ENCODE results near the gene XIRP1.

The XIRP1 gene

DNA sequence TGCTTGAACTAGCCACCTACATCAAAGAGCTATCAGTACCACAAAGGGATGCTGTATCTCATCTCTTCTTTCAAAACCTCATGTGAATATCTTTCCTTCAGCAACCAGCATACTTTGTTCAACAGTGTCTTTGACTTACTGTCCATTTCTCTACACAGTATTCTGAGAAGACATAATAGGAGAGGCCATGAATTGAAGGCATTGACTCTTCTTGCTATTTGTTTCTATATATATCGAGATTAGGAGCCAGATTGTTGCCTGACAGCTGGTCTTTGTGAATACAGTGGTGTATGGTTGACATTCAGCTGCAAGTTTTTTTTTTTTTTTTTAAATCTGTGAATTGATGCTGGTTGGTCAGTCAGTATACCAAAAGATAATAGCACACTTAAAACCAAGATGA lies 26.9 kb downstream of the XIRP1 start:
- no peak for DNase-seq (ENCODE audit: low read depth)

DNA sequence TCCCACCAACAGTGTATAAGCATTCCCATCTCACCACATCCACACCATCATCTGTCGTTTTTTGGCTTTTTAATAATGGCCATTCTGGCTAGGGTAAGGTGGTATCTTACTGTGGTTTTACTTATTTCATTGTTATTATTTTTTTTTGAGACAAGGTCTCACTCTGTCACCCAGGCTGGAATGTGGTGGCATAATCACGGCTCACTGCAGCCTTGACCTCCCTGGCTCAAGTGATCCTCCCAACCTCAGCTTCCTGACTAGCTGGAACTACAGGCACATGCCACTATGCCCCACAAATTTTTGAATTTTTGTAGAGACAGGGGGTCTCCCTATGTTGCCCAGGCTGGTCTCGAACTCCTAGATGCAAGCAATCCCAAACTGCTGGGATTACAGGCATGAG lies 28.0 kb downstream of the XIRP1 start:
- no peak for DNase-seq (ENCODE audit: low read depth)

DNA sequence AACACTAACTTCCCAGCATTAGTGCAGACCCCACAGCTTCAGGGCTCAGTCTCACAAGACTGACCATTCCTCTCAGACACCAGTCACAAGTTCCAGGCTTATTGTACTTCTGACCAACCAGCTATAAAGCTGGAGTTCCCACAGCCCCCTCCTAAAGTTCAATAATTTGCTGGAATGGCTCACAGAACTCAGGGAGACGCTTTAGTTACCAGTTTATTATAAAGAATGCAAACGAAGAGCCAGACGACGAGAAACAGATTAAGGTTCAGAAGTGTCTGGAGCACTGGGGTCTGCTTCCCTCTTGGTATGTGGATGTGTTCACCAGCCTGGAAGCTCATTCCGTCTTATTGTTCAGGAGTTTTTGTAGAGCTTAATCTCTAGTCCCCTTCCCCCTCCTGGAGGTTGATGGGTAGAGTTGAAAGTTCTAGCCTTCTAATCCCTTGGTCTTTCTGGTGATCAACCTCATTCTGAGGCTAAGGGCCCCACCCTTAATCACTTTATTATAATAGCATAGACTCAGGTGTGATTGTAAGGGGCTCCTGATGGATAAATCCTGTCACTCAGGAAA lies 34.2 kb downstream of the XIRP1 start:
- DNase-seq (ENCODE audit: low read depth) = no peak

DNA sequence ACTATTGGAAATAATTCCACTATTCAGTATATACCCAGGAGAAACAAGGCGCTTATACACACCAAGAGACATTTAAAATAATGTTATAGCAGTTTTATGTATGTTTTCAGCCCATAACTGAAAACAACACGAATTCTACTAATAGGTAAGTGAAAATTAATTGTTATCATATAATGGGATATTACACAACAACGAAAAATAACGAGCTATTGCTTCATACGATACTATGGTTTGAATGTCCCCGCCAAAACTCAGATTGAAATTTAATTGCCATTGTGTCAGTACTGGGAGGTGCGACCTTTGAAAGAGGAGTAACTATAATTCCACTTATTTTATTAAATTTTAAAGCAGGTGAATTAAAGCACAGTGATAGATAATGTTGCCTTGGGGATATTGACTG lies 35.0 kb downstream of the XIRP1 start:
- DNase-seq (ENCODE audit: low read depth) = no peak

DNA sequence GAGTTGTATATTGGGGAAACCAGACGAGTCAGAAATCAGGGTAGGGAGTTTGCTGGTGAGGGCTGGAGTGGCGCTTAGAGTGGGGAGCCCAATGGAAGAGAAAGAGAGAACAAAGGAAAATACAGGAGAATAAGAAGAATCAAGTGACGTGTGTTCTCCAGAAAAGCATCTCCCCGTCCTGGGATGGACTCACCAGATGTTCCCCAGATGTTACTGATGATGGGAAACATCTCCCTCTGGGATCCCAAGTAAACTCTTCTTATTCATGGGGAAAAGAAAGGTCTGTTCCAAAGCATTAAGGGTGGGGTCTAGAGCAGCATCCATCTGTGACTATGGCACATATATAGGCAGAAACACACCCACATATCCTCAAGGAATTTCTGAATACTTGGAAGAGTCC lies 36.0 kb downstream of the XIRP1 start:
- no peak for DNase-seq (ENCODE audit: low read depth)

DNA sequence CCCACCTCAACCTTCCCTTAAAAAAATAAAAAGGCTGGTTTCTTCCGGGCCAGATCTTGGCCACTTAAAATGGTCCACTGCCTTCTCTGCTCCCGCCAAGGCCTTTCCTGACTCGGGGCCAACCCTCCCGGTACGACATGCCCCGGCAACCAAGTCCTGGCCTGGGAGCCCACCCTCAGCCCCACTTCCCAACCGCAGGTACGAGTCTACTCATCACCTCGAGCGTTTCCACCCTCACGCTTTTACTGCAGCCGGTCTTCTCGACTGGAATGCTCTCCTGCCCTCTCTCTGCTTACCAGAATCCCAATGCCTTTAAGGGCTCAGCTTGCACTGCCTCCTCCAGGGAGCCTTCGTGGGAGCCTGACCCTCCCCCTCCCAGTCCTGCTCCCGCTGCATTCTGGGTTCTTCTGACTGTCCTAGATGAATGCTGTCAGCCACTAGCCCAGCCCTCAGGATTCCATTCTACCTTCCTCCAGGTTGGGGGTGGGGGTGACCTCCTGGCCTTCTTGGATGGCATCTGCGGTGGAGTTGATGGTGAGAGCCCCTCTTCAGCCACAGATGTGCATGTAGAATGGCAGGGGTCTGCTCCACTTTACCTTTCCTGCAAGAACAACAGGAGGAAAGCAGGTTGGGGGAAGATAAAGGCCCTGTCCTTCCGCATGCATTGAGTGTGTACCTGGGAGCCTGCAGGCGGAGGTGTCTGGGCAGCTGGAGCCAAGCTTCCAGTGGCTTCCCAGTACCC lies 37.9 kb downstream of the XIRP1 start:
- DNase-seq (ENCODE audit: low read depth) = no peak

DNA sequence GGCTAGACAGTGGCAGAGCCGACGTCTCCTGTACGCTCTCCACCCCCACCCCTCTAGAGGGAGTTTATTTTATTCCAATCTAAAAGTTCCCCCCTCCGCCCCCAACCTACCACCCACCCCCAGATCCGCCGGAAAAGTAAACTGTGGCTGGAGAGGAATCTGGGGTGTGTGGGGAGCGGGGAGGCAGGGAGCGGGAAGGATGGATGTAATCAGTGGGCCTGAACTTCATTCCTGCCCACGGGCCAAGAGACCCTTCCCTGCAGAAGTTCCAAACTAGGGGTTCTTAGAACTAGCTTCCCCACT lies 38.5 kb downstream of the XIRP1 start:
- no peak for DNase-seq (ENCODE audit: low read depth)

DNA sequence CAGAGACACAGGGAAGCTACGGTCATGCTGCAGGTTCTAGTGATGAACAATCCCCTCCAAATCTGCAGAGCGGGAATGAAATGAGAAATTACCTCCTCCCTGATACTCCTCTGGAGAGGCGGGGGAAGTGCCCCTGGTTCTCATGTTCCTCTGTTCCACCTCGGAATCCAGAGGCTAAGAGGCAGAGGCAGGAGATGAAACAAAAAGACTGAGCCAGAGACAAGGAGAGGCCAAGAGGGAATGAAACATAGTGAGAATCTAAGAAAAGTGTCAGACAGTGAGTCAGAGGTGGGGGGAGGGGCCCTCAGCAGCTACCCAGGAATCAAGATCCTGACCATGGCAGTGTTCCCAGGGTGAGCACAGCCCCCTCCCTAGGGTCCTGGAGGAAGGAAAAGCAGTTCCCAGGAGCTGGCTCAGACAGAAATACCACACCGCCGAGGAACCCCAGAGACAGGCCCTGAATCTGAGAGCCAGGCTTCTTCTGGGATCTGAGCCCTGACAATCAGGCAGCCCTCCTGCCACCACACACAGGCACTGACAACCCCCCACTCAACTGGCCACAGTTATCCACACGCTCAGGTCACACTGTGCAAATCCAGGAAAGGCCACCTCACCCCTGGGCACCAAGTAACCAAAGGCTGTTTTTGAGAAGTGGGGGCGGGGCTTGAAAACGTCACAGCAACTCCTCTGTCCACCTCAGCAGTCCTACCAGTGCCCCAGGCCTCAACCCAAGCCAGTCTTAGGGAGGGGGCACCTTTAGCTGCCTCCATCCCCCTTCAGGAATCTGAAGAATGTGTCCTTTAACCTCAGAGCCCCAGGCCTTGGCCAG lies 41.4 kb downstream of the XIRP1 start:
- no peak for DNase-seq (ENCODE audit: low read depth)

DNA sequence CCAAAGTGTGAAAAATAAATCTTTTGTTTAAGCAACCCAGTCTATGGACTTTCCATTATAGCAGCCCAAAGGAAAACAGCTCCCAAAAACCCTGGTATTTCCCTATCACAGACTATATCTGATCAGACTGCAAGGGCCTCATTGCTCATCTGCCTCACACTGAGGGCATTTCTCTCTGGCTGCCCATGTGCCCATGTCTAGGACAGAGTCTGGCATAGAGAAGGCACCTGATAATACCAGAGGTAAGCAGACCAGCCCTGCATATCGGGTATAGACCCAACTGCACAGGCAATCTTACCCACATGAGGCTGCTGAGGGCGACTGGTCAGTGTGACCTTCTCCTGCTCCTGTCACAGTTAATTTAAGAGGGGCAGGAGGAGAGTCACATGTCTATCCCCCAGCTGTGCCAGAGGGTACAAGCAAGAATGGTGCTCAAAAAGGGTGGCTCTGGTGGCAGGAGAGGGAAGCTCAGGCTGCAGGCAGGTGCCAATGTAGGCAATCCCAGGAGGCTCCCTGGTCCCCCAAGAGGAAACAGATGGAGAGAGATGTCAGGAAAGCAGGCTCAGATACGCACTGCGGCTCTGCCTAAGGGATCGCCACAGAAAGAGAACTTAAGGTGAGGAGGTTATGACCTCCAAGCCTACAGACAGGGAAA lies 42.1 kb downstream of the XIRP1 start:
- DNase-seq (ENCODE audit: low read depth) = no peak

DNA sequence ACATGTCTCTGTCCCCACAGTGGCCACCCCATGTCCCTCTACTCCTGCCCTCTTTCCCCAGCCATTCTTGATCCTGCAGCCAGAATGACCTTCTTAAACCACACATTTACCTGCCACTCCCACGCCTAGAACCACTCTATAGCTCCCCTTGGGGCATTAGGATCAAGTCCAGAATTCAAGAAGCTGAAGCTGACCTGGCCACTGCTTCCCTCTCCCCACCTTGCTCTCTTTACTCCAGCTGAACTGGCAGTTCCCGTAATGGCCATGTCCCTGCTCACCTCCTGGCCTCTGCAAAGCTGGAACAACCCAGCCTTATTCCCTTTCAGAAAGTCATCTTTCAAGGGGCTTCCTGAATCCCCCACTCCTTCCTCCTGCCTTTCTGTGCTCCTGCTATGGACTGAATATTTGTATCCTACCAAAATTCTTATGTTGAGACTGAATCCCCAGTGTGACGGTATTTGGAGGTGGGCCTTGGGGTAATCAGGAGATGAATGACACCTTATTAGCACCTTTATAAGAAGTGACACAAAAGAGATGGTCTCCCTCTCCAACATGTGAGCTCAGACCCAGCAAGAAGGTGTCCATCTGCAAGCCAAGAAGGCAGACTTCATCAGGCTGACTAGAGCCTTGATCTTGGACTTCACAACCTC lies 42.8 kb downstream of the XIRP1 start:
- DNase-seq (ENCODE audit: low read depth) = no peak

DNA sequence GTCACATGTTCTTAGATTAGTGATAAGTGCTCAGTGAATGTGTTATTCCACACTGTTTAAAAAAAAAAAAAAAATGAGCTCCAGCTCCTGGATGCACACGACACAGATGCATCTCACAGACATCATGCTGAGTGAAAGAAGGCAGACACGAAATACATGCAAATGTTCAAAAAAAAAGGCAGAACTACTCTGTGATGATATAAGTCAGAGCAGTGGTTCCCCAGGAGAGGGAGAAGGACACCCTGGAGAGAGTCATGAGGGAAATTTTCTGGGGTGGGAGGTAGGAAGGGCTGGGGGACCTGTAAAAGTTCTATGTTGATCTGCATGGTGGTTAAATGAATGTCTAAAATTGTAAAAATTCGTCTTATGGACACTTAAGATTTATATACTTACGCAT lies 43.3 kb downstream of the XIRP1 start:
- DNase-seq (ENCODE audit: low read depth) = no peak

DNA sequence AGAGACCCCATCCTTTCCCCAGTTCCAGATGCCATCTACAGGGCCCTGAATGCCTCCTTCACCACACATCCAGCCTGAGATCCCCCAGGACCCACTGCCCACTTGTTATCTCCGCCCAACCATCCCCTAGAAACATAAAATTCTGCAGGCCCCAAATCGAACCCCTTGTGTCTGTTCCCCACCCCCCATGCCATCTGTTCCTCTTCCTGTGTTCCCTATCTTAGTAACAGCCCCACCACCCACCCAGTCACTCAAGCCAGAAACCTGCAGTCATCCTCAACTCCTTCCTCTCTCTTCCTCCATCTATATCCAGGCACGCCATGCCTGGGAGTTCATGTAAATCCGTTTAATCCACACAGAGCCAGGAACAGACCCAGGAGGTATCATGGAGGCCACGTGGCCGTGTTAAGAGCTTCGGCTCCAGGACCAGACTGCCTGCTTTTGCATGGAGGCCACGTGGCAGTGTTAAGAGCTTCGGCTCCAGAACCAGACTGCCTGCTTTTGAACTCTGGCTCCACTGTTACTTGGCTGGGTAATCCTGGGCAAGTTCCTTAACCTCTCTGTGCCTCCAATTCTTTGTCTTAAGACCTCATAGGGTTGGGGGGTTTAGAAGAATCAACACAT lies 43.8 kb downstream of the XIRP1 start:
- DNase-seq (ENCODE audit: low read depth) = no peak

DNA sequence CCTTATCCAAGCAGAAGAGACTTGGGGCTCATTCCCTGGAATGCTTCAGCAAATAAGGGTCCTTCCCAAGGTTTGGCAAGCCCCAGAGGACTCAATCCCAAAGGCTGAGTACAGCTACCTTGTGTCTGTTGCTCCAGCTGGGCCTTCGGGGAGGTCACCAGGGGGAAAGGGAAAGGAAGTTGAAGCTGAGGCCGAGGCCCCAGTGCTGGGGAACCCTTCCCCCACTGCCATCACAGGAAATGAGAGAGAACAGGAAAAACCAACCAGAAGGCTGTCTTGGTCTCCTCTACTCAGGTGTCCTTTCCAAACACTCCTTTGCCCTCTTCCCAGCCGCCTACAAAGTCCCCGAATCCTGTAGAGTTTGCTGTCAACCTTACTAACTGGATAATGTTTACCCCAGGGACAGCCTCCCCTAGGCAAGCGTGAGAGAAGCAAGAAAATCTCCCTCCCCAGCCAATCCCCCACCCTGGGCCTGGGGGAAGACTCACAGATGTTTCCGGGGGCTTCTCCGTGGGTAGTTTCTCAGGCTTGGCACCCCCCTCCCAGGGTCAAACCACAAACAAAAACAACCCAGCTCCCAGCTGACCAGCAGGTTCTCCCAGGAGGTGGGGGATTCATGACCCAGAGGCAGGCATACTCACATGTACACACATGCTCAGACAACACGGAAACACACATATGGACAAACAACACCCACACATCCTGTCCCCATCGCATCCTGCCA lies 44.5 kb downstream of the XIRP1 start:
- no peak for DNase-seq (ENCODE audit: low read depth)

DNA sequence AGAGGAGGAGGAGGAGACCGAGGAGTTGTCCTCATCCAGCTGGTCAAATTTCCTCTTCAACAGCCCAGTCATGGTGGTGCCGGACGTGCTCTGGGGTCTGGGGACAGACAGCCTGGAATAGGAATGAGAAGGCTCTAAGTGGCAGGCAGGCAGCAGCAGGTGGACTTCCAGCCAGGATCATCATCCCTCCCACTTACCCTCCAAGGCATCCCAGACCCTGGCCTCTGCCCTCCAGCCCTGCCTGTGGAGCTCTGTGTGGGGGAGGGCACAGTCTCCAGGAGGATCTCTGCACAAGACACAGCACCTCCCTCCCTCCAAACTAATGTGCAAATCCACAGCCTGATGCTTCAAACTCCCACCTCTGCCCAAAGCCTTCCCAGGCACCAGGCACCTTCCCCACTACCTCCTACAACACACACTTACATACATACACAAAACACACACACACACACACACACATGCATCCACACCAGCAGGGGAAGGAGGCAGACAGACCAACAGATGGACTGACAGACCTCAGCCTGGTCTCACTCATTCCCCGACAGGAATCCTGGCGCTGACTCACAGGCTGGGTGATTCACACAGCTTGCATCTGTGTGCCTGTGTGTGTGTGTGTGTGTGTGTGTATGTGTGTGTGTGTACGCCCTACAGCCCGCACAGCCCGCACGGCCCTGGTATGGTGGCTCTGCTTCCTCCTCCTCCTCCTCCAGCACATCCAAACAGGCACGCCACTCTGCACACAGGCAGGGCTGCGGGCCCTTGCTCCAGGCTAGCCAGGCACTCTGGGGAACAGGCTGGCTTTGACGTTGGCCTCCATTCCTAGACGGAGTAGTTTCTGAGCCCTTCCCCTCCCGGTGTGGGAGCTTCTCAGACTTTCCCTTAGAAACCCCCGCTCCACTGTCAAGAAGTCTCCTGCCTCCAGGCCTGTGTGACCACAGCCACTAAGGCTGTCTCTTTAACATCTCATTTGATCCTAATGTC lies 45.5 kb downstream of the XIRP1 start:
- peak; percentile 49 for DNase-seq (ENCODE audit: low read depth)

DNA sequence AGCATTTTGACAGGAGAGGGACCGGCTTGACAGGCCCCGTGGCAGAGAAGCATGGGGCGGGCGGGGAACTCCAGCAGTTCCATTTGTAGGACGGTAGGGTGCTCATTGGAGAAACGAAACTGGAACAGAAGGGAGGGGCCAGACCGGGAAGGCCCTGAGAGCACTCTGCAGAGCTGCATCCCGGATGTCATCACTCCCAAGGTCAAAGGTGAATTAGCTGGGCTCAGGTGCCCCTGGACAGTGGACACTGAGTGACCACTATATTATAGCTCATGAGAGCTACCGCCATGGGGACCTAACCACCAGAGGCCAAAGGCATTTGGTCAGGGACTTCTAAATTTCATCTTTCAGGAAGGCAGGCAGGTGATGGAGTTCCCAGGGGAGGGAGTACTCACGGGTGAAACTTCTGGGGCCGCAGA lies 46.3 kb downstream of the XIRP1 start:
- DNase-seq (ENCODE audit: low read depth) = no peak

DNA sequence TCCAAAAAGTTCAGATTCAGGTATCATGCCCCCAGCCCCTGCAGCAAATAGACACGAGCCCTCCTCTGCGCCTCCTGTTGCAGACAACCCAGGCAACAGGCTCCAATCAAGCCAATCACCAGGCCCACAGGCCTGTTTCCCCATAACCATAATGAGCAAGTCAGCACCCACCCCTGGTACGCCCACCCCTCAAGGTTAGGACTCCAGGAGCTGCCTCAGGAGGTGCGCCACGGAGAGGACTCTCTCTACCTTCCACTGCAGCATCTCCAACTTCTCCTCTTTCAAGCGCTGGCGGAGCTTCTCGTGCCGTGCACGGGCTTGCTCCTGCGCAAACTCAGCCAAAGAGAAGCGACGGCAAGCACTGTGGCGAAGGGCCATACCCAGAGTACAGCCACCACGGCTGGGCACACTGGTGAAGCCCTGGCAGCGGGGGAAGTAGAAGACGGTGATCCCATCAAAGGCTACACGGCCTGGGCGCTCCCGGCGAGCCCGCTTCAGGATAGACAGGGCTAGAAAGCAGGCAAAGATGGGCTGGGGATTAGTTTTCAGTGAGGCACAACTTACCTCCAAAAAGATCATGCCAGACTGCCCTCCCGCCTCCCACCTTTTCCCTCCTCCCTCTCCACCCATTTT lies 47.5 kb downstream of the XIRP1 start:
- no peak for DNase-seq (ENCODE audit: low read depth)

DNA sequence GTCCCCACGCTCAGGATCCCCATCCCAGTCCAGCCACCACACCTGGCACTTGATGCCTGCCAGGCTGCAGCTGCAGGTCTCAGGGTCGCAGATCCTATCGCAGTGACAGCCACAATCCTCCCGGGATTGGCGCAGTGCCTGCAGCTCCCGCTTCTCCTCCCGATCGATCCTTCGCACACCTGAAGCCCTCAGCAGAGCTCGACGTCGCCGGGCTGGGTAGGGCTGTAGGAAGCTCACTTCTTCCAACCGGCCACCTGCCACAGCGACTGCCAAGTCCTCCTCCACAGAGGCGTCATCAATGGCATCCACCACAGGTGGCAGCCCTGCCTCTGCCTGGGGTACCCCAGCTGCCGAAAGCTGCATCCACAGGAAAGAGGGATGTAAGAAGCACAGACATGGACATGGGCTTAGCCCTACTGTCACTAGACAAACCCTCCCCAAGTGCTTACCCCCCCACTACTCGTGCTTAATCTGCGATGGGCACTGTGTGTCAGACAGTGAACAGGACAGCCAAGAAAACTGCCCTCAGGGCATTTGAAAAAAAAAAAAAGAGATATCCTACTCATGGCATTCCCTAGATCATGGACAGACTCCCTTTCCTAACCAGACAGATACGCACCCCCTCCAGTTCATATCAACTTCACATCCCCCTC lies 48.2 kb downstream of the XIRP1 start:
- no peak for DNase-seq (ENCODE audit: low read depth)

DNA sequence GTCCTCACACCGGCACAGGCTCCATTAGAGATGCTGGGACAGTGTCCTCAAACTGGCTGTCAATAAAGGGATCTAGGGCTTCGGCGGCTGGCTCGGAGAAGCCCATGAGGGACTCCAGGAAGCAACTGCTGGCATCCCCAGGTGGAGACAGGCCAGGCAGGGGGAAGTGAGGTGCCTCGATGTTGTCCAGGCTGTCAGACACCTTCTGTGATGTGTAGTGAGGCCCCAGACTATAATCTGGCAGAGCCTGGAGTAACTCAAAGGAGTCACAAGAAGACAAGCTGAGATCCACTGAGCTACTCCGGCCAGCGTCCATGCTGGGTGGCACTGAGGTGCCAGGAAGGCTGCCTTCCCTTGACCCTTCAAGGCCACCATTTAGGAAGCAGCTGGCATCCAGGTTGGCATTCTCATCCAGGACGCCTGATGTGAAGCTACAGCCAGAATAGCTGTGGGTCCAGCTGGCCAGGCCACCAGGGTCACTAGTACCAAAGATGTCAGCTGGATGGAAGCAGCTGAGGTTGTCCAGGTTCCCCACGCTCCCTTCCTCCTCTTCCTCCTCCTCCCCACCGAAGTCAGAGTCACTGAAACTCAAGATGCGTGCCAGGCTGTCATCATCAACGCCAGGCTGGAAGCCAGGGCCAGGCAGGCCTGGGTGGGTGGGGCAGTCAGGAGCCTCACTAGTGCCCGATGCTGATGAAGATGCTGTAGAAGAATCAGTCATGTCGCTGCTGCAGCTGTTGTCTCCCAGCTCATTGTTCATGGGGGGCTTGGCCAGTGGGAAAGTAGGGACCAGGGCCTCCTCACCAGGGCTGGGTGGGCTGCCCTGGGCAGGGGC lies 49.1 kb downstream of the XIRP1 start:
- no peak for DNase-seq (ENCODE audit: low read depth)
